HepG2 (cell line): Measurements from ENCODE around the gene ARFGAP1.
A peak's percentile ranks its signal among the peaks of the same experiment; 100 is the strongest.

Source experiments
- CHD4 ChIP-seq: fragments of 200-600 bp; sonication (generic); IDR thresholded peaks from 2 replicates; pipeline ENCODE4 v1.7.0; 2017; ENCODE audit warnings: mild to moderate bottlenecking, low read length, borderline replicate concordance
- FOXJ3 ChIP-seq: sonication (generic); formaldehyde crosslinking; IDR thresholded peaks from 2 replicates; pipeline ENCODE4 v1.4.0; 2020; ENCODE audit warnings: missing genetic modification reagents, mild to moderate bottlenecking, borderline replicate concordance
- GATAD1 ChIP-seq: IDR thresholded peaks from 2 replicates; pipeline ENCODE4 v1.6.1; 2016; ENCODE audit warnings: missing genetic modification reagents, missing compliant biosample characterization
- KDM5B ChIP-seq: sonication (generic); formaldehyde crosslinking; IDR thresholded peaks from 2 replicates; pipeline ENCODE4 v1.4.0; 2020; ENCODE audit warnings: missing genetic modification reagents, mild to moderate bottlenecking, borderline replicate concordance
- RBM39 ChIP-seq: fragments of 200-400 bp; formaldehyde crosslinking; IDR thresholded peaks from one replicate; pipeline ENCODE4 v1.6.1; 2018; ENCODE audit warnings: antibody characterized with exemption, mild to moderate bottlenecking, low read depth, low read length; ENCODE audit not compliant: poor library complexity, severe bottlenecking
- SETDB1 ChIP-seq: sonication (generic); formaldehyde crosslinking; IDR thresholded peaks from 2 replicates; pipeline ENCODE4 v1.5.1; 2020; ENCODE audit warnings: missing genetic modification reagents, mild to moderate bottlenecking, borderline replicate concordance
- XRCC5 ChIP-seq: fragments of 200-400 bp; formaldehyde crosslinking; optimal IDR thresholded peaks from 2 replicates; pipeline ENCODE3; 2017; ENCODE audit warnings: mild to moderate bottlenecking, low read length
- ZNF772 ChIP-seq: sonication (generic); formaldehyde crosslinking; IDR thresholded peaks from 2 replicates; pipeline ENCODE4 v1.5.0; 2020; ENCODE audit warnings: mild to moderate bottlenecking, missing genetic modification reagents
- TF ChIP-seq, protein P1 (sequence below): sonication (generic); formaldehyde crosslinking; IDR thresholded peaks from 2 replicates; pipeline ENCODE4 v1.8.1; 2022; ENCODE audit warnings: mild to moderate bottlenecking, missing genetic modification reagents

DNA sequence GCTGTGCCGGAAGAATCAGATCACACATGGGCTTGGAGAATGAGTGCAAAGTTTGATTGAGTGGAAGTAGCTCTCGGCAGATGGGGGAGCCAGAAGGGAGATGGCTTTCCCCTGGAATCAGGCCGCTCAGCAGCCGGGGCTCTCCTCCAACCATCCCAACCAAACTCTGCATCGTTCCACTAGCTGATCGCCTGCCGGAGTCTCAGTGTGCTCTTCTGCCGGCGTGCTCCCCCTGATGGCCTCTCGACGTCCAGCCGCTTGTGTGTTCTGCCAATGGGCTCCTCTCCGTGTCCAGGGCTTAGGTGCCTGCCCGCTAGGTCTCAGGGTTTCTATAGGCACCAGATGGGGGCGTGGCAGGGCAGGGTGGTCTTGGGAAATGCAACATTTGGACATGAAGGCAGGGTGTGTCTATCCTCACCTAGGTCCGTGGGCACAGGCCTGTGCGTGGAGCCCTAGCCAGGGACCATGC lies 41.8 kb upstream of the ARFGAP1 start:
- TF ChIP-seq, protein P1, sequence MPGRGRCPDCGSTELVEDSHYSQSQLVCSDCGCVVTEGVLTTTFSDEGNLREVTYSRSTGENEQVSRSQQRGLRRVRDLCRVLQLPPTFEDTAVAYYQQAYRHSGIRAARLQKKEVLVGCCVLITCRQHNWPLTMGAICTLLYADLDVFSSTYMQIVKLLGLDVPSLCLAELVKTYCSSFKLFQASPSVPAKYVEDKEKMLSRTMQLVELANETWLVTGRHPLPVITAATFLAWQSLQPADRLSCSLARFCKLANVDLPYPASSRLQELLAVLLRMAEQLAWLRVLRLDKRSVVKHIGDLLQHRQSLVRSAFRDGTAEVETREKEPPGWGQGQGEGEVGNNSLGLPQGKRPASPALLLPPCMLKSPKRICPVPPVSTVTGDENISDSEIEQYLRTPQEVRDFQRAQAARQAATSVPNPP = no peak
- TF ChIP-seq SETDB1 (CRISPR knock-in tag) (no peak), GATAD1 (CRISPR knock-in tag) (0 out of 2 replicates have a peak, but pooled peaks have one; percentile 16), KDM5B (no peak; the same call in 1 of the 2 replicates), XRCC5 (peak; percentile 97), FOXJ3 (no peak), CHD4 (no peak), RBM39 (no peak), ZNF772 (CRISPR knock-in tag) (peak; percentile 72; the same call in 1 of the 2 replicates)
